Measurements from ENCODE around the gene ELMO1. TPM values are rescaled to one million over a fixed set of nuclear protein-coding genes. Genes with fewer than 3 reads are reported as not detected.

The ELMO1 gene
- total RNA-seq, 4 donors from 2014 or later: 58.7 to 293 (median 81.0) TPM

- no peak for TF ChIP-seq CTCF (IDR thresholded peaks at IDR 0.05)
- DNase-seq (ENCODE audit: low spot score) (no peak), ATAC-seq (ENCODE audit: low FRiP score) (no peak)
Measured at GRCh38 chr7:36999626-37000485, 448.8 kb downstream of the ELMO1 start.

- ATAC-seq (ENCODE audit: low FRiP score) (no peak), DNase-seq (ENCODE audit: low spot score) (no peak)
Measured at GRCh38 chr7:36995776-36996175, 452.9 kb downstream of the ELMO1 start.

GRCh38 chr7:36994456-36995112, 454.1 kb downstream of the ELMO1 start:
- TF ChIP-seq CTCF (IDR thresholded peaks at IDR 0.05): no peak
- DNase-seq (ENCODE audit: low spot score): no peak
- ATAC-seq (ENCODE audit: low FRiP score): peak; percentile 89

More at GRCh38 chr7:36995776-36996175, 452.9 kb downstream of the ELMO1 start:
- TF ChIP-seq CTCF (IDR thresholded peaks at IDR 0.05): no peak

GRCh38 chr7:36986948-36987724, 461.5 kb downstream of the ELMO1 start:
- peak in 1 of 3 donors; percentile 41 for TF ChIP-seq CTCF (IDR thresholded peaks at IDR 0.05)
- DNase-seq (ENCODE audit: low spot score): peak; percentile 65
- no peak for ATAC-seq (ENCODE audit: low FRiP score)

- DNase-seq (ENCODE audit: low spot score) (no peak), ATAC-seq (ENCODE audit: low FRiP score) (no peak)
- TF ChIP-seq CTCF (IDR thresholded peaks at IDR 0.05): no peak
Measured at GRCh38 chr7:36986511-36986933, 462.1 kb downstream of the ELMO1 start.

GRCh38 chr7:36985866-36986400, 462.7 kb downstream of the ELMO1 start:
- ATAC-seq (ENCODE audit: low FRiP score) (no peak), DNase-seq (ENCODE audit: low spot score) (no peak)
- no peak for TF ChIP-seq CTCF (IDR thresholded peaks at IDR 0.05)
